T-helper 9 cell (primary cell): ENCODE measurements around the gene PNMA8C.
"Not testable (repeated sequence)": the region's sequence is repeated elsewhere in the genome, so short reads cannot be mapped to it uniquely, and the experiment has no call there.

ENCODE experiments used
- DNase-seq: peaks from one replicate; pipeline ENCODE4 v3.0.0-alpha.2; 2020

Gene PNMA8C

DNA sequence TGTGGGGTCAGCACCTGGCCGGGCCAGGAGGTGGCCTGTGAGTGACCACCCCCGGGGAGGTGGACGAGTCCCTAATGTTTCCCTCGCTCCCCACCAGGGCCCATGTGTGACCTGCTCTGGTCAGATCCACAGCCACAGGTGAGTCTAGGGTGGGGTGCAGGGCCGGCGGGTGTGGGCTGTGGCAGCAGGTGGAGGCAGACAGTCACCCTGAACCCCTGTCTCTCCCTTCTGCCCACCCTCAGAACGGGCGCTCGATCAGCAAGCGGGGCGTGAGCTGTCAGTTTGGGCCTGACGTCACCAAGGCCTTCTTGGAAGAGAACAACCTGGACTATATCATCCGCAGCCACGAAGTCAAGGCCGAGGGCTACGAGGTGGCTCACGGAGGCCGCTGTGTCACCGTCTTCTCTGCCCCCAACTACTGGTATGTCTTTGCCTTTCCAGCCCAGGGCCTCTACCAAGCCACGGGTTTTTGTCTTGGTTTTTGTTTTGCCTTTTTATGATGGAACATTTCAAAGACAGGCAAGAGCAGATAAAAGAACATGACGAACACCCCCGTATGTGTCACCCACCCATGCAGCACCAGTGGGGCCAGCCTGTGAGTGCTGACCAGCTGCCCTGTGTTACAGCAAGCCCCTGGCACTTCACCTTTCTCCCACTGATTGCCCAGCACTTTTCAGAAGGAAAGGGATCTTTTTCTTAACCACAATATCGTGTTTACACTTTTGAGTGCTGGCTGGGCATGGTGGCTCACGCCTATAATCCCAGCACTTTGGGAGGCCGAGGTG, 40.2 kb downstream of the PNMA8C start:
- DNase-seq: no peak

DNA sequence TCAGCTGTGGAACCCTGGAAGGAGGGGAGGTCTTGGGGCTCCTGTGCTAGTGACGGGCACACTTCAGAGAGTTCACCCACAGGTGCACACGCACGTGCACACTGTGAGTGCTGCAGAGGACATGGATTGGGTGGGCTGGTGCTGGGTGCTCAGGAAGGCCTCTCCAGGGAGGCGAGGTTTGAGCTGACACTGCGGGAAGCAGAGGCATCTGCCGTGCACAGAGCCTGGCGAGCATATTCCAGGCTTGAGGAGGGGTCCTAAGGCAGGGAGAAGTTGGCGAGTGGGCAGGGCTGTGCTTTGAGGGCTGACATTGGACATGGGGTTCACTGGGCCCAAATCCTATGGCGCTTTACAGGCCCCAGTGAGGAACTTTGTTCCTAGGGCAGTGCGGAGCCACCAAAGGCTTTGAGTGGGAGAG, 41.0 kb downstream of the PNMA8C start:
- DNase-seq: no peak

DNA sequence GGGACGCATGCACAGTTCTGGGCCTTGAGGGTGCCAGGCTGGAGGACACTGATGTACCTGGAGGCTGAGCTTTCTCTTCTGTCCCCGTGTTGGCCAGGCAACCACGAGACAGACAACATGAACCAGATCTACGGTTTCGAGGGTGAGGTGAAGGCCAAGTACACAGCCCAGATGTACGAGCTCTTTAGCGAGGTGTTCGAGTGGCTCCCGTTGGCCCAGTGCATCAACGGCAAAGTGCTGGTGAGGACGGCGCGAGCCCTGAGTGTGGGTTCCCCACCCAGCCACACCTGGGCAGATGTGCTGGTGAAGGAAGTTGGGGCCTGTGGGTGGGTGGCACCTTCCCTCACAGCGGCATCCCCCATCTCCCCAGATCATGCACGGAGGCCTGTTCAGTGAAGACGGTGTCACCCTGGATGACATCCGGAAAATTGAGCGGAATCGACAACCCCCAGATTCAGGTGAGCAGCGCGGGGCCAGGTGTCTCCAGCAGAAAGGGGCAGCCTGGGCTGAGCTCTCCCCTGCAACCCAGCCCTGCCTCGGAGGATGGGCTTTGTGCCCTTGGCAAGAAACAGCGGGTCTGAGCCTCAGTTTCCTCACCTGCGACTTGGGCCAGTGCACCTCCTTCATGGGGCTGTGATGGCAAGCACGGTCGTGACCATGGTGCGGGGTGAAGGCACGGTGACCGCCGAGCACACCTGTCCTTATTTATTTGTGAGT, 41.6 kb downstream of the PNMA8C start:
- DNase-seq: no peak

DNA sequence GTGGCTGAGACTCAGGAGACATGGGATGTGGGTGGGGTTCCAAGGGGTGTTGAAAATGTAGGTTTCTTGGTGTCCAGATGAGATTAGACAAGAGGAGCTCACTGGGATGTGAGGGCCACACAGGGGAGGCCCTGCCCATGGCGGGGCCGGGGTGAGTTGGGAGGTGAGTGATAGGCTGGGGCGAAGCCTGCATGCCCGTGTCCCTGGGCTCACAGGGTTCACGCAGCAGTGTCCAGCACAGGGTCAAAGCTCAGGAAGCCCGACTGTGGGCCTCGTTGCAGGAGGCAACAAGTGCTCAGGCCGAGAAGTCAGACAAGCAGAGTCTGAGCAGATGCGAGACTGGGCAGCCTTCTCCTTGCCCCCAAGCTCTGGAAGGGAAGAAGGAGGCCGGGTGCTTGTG, 42.6 kb downstream of the PNMA8C start:
- no peak for DNase-seq

DNA sequence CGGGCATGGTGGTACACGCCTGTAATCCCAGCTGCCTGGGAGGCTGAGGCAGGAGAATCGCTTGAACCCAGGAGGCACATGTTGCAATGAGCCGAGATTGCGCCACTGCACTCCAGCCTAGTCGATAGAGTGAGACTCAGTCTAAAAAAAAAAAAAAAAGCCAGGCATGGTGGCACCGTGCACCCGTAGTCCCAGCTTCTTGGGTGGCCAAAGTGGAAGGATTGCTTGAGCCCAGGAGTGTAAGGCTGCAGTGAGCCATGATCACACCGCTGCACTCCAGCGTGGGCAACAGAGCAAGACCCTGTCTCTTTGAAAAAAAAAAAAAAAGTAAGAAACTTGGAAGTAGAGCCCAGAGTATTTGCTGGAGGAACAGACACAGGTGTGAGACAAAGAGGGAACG, 43.1 kb downstream of the PNMA8C start:
- no peak for DNase-seq

DNA sequence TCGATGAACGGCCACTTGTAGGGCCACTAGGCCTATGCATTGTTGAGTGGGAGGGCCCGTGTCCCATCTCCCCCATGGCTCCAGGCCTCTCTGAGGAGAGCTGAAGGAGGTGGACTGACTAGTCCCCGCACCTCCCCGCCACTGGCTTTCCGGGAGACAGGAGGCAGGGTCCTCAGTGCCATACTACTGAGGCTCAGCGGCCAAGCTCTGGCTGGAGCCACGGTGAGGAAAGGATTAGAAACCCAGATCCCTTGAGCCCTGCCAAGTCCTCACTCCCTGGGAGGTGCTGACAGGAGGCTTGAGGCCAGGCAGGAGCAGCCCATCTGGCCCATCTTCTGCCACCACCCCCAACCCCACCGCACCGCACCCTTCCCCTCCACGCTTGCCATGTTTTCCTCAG, 44.3 kb downstream of the PNMA8C start:
- DNase-seq: no peak

DNA sequence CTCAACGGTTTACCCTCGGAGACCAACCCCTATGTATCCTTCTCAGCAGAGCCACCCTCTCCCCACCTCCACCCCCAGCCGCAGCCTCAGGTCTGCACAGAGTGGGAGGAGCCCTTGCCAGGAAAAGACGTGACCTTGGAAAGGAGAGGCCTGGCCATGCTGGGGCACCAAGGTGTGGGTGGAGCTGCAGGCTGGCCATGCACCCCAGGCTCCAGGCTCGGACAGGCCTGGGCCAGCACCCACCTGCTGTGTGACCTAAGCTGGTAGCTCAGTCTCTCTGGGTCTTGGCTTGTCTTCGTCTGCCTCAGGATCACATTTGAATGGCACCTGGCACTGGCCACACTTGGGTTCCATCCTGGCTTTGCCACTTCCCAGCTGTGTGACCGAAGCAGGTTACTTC, 44.9 kb downstream of the PNMA8C start:
- no peak for DNase-seq

DNA sequence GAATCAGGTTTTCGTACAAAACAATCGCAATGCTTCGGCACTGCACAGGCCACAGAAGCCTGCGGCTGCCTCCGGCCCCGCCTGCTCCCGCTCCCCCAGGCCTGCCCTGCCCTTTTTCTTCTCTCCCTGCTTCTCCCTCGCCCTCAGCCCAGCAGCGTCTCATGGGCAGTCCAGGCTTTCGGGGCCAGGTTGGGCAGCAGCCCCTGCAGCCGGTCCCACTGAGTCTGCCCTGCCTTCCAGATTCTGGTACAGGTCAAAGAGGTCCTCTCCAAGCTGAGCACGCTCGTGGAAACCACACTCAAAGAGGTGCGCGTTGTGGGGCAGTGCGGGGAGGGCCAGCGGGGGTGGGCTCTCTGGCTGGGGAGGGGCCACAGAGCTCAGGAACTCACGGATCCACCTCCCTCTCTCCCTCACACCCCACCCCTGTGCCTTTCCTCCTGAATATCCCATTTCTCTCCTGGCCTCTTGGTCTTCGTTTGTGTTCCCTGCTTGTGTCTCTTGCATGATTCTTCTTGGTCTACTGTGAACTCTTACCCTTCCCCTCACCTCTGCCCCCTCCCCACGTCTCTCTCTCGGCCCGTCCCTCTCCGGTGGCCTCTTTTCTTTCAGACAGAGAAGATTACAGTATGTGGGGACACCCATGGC, 45.4 kb downstream of the PNMA8C start:
- no peak for DNase-seq

DNA sequence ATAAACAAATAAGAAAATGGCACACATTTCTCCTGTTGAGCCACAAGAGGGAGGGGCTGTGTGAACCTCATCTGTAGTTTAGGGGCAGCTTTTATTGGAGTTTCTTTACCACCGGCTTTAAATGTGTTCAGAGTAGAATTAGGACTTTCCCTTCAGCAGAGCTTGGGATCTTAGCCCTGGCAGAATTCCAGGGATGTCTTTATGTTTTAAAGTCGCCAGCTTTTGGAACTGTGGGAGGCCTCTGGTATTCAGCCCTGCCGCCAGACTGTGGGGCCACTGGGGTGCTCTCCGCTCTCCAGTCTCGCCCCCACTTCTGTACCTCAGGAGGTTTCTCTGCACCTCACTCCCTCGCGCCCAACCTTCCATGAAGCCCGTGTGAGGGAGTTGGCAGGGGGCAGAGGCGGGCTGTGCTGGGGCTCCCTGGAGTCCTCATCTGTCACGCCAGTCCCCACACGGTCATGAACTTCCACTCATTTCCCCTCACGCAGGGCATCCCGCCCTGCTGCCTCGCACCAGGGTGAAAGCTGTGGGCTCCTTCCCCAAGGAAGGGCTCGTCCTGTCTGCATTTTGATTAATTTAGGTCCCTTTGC, 46.9 kb downstream of the PNMA8C start:
- DNase-seq: no peak

DNA sequence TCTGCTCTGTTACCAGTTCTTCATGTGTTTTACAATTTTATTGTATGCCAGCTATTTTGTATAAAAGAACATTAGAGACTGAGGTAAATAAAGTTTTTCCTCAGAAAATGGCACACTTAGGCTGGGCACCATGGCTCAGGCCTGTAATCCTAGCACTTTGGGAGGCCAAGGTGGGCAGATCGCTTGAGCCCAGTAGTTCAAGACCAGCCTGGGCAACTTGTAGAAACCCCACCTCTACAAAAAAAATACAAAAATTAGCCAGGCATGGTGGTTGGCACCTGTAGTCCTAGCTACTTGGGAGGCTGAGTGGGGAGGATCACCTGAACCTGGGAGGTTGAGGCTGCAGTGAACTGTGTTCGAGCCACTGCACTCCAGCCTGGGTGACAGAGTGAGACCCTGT, 47.4 kb downstream of the PNMA8C start:
- DNase-seq: no peak

DNA sequence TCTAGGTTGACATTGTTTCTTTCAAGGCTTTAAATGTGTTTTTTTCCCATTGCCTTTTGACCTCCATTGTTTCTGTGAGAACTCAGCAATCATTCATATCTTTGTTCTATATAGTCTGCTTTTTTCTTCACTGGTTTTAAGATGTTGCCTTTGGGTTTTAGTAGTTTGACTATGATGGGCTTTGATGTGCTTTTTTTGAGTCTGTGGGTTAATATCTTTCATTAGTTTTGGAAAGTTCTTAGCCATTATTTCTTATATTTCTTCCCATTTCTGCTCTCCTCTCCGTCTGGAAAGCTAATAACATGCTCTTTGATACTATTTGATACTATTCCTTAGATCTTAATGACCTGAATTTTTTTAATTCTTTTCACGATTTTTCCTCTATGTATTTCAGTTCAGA, 48.0 kb downstream of the PNMA8C start:
- no peak for DNase-seq

DNA sequence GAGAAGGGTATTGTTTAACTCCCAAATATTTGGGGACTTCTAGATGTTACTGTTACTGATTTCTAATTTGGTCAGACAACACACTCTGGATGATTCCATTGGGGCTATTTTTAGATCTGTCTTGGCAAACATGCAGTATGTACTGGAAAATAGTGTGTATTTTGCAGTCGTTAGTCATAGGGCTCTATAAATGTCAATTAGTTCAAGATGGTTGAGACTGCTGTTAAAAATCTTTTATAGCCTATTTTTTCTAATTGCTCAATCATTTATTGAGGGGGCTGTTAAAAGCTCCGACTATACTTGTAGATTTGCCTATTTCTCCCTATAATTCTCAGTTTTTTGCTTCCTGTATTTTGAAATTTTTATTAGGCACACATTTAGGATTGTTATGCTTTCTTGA, 50.5 kb downstream of the PNMA8C start:
- no peak for DNase-seq

DNA sequence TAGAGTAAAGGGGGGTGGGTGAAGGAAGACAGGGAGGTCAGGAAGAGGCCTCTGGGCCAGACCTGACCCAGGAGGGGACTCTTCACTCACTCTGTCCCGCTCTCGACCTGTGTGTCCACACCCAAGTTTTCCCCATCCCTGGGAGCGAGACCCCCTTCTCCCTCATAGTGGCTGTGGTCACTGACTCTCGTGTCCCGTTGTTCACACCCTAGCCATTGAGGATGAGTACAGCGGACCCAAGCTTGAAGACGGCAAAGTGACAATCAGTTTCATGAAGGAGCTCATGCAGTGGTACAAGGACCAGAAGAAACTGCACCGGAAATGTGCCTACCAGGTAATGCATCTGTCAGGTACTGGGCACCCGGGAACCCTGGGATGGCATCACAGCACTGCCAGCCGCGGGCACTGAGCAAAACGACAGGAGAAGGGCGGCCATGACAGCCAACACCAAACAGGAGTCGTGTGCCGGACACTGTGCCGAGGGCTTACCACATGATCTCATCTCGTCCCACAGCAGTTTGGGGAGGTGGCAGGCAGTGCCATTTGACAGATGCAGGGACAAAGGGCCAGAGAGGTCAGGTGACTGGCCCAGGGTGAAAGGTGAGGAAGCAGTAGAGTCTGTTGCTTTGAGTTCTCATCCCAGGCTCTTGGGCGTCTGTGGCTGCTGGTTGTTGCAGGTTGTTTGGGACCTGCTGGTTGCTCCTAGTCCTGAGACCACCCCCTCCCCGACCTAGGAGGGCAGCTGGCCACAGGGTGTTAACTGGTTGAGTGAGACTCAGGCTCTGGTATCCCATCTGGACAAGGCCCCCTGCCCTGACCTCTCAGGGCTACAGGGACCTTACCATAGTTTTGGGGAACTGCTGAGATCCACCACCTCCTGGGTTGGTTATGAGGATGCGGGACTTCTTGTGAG, 52.2 kb downstream of the PNMA8C start:
- DNase-seq: no peak

DNA sequence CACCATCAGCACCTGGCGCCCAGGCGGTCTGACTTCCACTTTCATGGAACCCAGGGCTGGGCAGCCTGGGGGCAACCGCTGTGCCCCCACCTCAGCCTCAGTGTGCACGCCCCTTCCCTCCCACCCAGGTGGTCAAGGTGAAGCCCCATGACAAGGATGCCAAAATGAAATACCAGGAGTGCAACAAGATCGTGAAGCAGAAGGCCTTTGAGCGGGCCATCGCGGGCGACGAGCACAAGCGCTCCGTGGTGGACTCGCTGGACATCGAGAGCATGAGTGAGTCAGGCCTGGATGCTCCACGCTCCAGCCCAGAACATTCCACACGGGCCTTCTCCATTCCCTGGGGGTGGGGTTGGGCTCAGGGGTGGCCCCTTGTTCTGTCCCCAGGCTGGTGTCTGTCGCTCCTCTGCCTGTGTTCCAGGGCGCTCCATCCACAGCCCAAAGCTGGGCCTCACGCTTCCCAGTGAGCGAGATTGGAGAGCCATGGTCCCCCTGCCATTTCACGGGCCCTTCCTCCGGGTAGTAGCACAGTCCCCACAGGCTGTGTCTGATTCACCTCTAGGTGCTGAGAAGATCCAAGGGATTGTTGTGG, 53.2 kb downstream of the PNMA8C start:
- DNase-seq: not testable (repeated sequence)
